GM19239 (cell line): ENCODE measurements around the gene CTRB1.

ENCODE experiments used
- DNase-seq: peaks from one replicate; pipeline ENCODE4 v3.0.0; 2011; ENCODE audit warnings: low spot score; ENCODE audit not compliant: insufficient read length
- FAIRE-seq: peaks from 2 replicates; lab custom pipeline; 2011; peaks lifted over from hg19 to GRCh38; lab: Jason Lieb, UNC

The CTRB1 gene

DNA sequence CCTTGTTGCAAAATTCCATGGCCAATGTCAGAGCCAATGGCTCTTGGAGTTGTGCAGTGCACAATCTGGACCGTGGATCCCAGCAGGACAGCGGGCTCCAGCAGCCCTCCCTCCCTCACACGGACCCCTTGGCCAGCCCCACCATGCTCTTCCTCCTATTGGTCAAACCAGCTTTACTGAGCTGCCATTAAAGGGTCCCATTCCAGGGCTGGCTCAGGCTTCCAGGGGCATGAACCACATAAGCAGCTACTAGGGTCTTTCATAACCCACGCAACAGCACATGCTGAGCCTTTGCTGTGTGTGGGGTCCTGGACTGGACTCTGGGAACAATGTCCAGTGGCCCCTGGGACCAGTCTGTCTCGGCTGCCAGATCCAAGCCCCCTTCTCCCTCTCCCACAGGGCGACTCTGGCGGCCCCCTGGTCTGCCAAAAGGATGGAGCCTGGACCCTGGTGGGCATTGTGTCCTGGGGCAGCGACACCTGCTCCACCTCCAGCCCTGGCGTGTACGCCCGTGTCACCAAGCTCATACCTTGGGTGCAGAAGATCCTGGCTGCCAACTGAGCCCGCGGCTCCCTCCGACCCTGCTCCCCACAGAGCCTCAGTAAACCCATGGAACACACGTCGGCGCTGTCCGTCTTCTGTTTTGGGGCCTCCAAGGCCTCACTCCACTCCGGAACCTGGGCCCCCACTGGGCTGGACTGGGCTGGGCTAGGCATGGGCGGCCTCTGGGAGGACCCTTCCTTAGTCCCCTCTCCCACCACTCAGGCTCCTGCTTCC lies 5.7 kb downstream of the CTRB1 start:
- FAIRE-seq, result no peak
- DNase-seq, result no peak

GRCh38 chr16:75225092-75225491 lies 6.3 kb downstream of the CTRB1 start:
- FAIRE-seq (no peak), DNase-seq (no peak)

- DNase-seq (no peak), FAIRE-seq (no peak)
These were observed 7.1 kb downstream of the CTRB1 start for GRCh38 chr16:75225678-75226515.

GRCh38 chr16:75226550-75227360 lies 8.0 kb downstream of the CTRB1 start:
- no peak for DNase-seq

GRCh38 chr16:75227361-75228142 lies 8.8 kb downstream of the CTRB1 start:
- FAIRE-seq (no peak), DNase-seq (no peak)

More at GRCh38 chr16:75226550-75227360, 8.0 kb downstream of the CTRB1 start:
- FAIRE-seq, result no peak

GRCh38 chr16:75228143-75228976 lies 9.6 kb downstream of the CTRB1 start:
- no peak for FAIRE-seq
- DNase-seq, result no peak

- DNase-seq (no peak), FAIRE-seq (no peak)
These were observed 10.6 kb downstream of the CTRB1 start for GRCh38 chr16:75229172-75230031.

GRCh38 chr16:75230471-75231110 lies 11.8 kb downstream of the CTRB1 start:
- FAIRE-seq, result no peak

DNA sequence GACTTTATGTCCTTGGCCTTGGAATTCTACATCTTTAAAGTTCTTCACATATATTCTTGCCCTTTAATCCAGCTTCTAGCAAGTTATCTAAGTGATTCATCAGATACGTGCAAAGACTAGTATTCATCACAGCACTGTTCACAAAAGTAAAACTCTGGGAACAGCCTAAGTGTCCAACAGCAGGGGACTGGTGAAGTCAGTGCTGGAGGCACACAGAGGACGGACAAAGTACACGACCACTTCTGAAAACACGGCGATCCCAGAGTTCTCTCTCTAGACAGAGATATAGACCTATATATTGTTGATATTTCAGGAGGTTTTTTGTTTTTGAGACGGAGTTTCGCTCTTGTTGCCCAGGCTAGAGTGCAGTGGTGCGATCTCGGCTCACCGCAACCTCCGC lies 12.8 kb downstream of the CTRB1 start:
- FAIRE-seq (no peak), DNase-seq (no peak)

More at GRCh38 chr16:75230471-75231110, 11.8 kb downstream of the CTRB1 start:
- DNase-seq, result no peak

DNA sequence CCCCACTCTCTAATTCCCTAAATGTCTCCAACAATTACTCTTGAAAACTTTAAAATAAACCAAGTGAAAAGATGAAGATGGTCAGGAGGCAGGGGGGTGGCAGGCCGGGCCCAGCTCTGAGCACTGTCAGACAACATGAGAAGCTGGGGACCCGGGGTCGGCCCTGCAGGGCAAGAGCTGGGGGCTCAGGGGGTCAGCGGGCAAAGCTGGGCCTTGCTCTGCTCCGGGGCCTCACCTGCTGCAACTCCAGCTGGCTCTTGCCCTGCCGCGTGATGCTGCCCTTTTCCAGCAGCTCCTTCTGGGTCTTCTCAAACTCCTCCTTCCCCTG lies 14.8 kb downstream of the CTRB1 start:
- FAIRE-seq, result no peak
- DNase-seq, result no peak

GRCh38 chr16:75234856-75235696 lies 16.3 kb downstream of the CTRB1 start:
- FAIRE-seq, result no peak
- DNase-seq, result no peak

- FAIRE-seq (no peak), DNase-seq (no peak)
These were observed 17.0 kb downstream of the CTRB1 start for GRCh38 chr16:75235721-75236193.

GRCh38 chr16:75236232-75236631 lies 17.4 kb downstream of the CTRB1 start:
- no peak for FAIRE-seq
- DNase-seq, result no peak

DNA sequence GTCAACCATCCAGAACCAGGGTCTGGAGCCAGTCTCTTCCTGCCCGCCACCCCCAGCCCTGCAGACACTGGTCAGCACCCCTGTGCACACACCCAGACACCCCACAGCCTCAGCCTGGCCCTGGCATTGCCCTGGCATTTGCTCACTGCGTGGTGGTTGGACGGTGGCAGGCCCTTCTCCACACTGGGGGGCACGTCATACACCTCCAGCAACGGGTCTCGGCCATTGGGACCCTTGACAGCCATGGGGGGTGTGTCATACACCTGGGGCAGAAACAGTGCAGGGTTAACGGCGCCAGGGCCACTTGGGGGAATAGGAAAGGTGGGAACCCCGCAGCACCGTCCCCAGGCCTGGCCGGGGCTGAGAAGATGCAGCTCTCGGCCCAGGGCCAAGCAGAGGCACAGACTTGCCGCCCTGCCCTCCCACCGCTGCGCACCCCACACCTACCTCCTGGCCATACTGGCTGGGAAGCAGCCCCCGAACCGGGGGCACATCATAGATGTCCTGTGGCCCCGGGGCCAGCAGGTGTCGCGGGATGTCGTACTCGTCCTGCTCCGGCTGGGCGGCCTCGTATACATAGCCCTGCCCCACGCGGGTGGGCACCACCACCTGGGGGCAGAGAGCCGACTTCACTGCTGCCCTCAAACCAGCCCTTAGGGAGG lies 18.1 kb downstream of the CTRB1 start:
- DNase-seq (no peak), FAIRE-seq (no peak)

- DNase-seq (no peak), FAIRE-seq (no peak)
These were observed 18.8 kb downstream of the CTRB1 start for GRCh38 chr16:75237398-75238131.
